Liver (tissue), 9 donors: ENCODE data around the gene COBL. TPM values are rescaled to one million over a fixed set of nuclear protein-coding genes. Genes with fewer than 3 reads are reported as not detected.

ENCODE experiments used
- DNase-seq: peaks from one replicate; pipeline ENCODE4 v3.0.0-alpha.2; 2017; ENCODE audit warnings: low spot score
- H3K27ac ChIP-seq, 2 donors: one replicate each; pipeline ENCODE4 v1.7.0; 2013; ENCODE audit warnings: inconsistent platforms in 2 of 2, low read length in 2 of 2, control low read depth in 1 of 2, low read depth in 1 of 2, mild to moderate bottlenecking in 1 of 2
- H3K27me3 ChIP-seq, 4 donors: one replicate each; pipeline versions ENCODE4 v1.6.1 to v1.7.0; 2013; ENCODE audit warnings: low read length in 3 of 4, inconsistent platforms in 1 of 4, mild to moderate bottlenecking in 1 of 4, moderate library complexity in 1 of 4; ENCODE audit not compliant: control insufficient read depth in 4 of 4, insufficient read depth in 4 of 4
- H3K36me3 ChIP-seq, 4 donors: one replicate each; pipeline versions ENCODE4 v1.6.1 to v1.7.0; 2013; ENCODE audit warnings: low read length in 3 of 4, mild to moderate bottlenecking in 3 of 4, low read depth in 1 of 4, moderate library complexity in 1 of 4; ENCODE audit not compliant: control insufficient read depth in 4 of 4, insufficient read depth in 3 of 4
- H3K4me1 ChIP-seq, 4 donors: one replicate each; pipeline versions ENCODE4 v1.6.1 to v1.7.0; 2013; ENCODE audit warnings: low read length in 3 of 4, mild to moderate bottlenecking in 3 of 4, moderate library complexity in 1 of 4; ENCODE audit not compliant: control insufficient read depth in 4 of 4, insufficient read depth in 4 of 4
- H3K4me3 ChIP-seq, 3 donors: one replicate each; pipeline versions ENCODE4 v1.6.1 to v1.7.0; 2013; ENCODE audit warnings: low read length in 3 of 3, control low read depth in 1 of 3, low read depth in 1 of 3, mild to moderate bottlenecking in 1 of 3
- H3K9ac ChIP-seq, 2 donors: one replicate each; pipeline ENCODE4 v1.7.0; 2013; ENCODE audit warnings: low read length in 2 of 2, mild to moderate bottlenecking in 2 of 2, moderate library complexity in 2 of 2, control low read depth in 1 of 2, low read depth in 1 of 2
- H3K9me3 ChIP-seq, 4 donors: one replicate each; pipeline versions ENCODE4 v1.6.1 to v1.7.0; 2013; ENCODE audit warnings: low read length in 3 of 4; ENCODE audit not compliant: control insufficient read depth in 4 of 4
- EGR1 ChIP-seq, 2 donors: IDR thresholded peaks; 2 replicates each; pipeline ENCODE4 v1.6.1; 2016 to 2018; ENCODE audit warnings: antibody characterized with exemption in 2 of 2, low read depth in 2 of 2
- FOXA1 ChIP-seq: IDR thresholded peaks from 2 replicates; pipeline ENCODE4 v1.6.1; 2016; ENCODE audit warnings: antibody characterized with exemption
- GABPA ChIP-seq, 2 donors: IDR thresholded peaks in 1 of 2; conservative IDR thresholded peaks in 1 of 2; 2 replicates each; pipeline ENCODE4 v1.6.1; 2016; ENCODE audit warnings: antibody characterized with exemption in 2 of 2, mild to moderate bottlenecking in 1 of 2, moderate library complexity in 1 of 2
- HNF4A ChIP-seq, 2 donors: conservative IDR thresholded peaks; 2 replicates each; pipeline ENCODE4 v1.6.1; 2016; ENCODE audit warnings: antibody characterized with exemption in 2 of 2, mild to moderate bottlenecking in 2 of 2
- JUND ChIP-seq, 2 donors: IDR thresholded peaks; 2 replicates each; pipeline ENCODE4 v1.6.1; 2016; ENCODE audit warnings: antibody characterized with exemption in 2 of 2
- NR2F2 ChIP-seq: IDR thresholded peaks from 2 replicates; pipeline ENCODE4 v1.6.1; 2016; ENCODE audit warnings: antibody characterized with exemption
- RAD21 ChIP-seq, 2 donors: IDR thresholded peaks; 2 replicates each; pipeline ENCODE4 v1.6.1; 2016; ENCODE audit warnings: antibody characterized with exemption in 2 of 2, mild to moderate bottlenecking in 2 of 2
- RXRA ChIP-seq, 2 donors: IDR thresholded peaks; 2 replicates each; pipeline ENCODE4 v1.6.1; 2017 to 2018; ENCODE audit warnings: antibody characterized with exemption in 2 of 2, mild to moderate bottlenecking in 1 of 2
- SP1 ChIP-seq: IDR thresholded peaks from 2 replicates; pipeline ENCODE4 v1.6.1; 2018; ENCODE audit warnings: antibody characterized with exemption, mild to moderate bottlenecking
- TAF1 ChIP-seq: conservative IDR thresholded peaks from 2 replicates; pipeline ENCODE4 v1.6.1; 2016; ENCODE audit warnings: antibody characterized with exemption, mild to moderate bottlenecking
- YY1 ChIP-seq: IDR thresholded peaks from 2 replicates; pipeline ENCODE4 v1.6.1; 2016; ENCODE audit warnings: antibody characterized with exemption, mild to moderate bottlenecking
- WGBS: extraction: QIAGEN DNeasy Blood & Tissue Kit; methylation state at CpG from one replicate; pipeline ENCODE4 v1.1.7; 2013; 5-methylcytosine and 5-hydroxymethylcytosine counted together
- polyA plus RNA-seq, 2 donors: library from polyadenylated mRNA; stranded (reverse) in 1 of 2; unstranded in 1 of 2; fragments of 200-250 nt in 1 of 2; fragments of >200 nt in 1 of 2; fragmentation: Nextera tagmentation in 1 of 2; extraction: Ambion mirVana in 1 of 2; gene quantifications; one replicate each; pipeline versions ENCODE4 v1.2.1 to v1.2.3, GENCODE V29; 2013 to 2015
- total RNA-seq, 2 donors: library from RNA; depleted of rRNA; stranded (reverse); fragments of >200 nt; gene quantifications; one replicate each; pipeline ENCODE4 v1.2.3, GENCODE V29; 2014
- TF ChIP-seq, protein P1 (sequence below): IDR thresholded peaks from 2 replicates; pipeline ENCODE4 v1.6.1; 2016; ENCODE audit warnings: antibody characterized with exemption
- TF ChIP-seq, protein P2 (sequence below): IDR thresholded peaks from 2 replicates; pipeline ENCODE4 v1.6.1; 2016; ENCODE audit warnings: antibody characterized with exemption
- TF ChIP-seq, protein P3 (sequence below): fragments of 150-350 bp; IDR thresholded peaks from 2 replicates; pipeline ENCODE4 v1.5.1; 2017; ENCODE audit warnings: improper control_type of control experiment, low read depth, low read length; ENCODE audit not compliant: missing input control
- TF ChIP-seq, protein P4 (sequence below): IDR thresholded peaks from 2 replicates; pipeline ENCODE4 v1.6.1; 2016; ENCODE audit warnings: antibody characterized with exemption
- TF ChIP-seq, protein P5 (sequence below): IDR thresholded peaks from 2 replicates; pipeline ENCODE4 v1.6.1; 2016; ENCODE audit warnings: antibody characterized with exemption, mild to moderate bottlenecking
- donor health status: healthy.
- donor health status: healthy.
- donor health status: healthy.
- donor health status: healthy.
- donor health status: healthy.

Gene COBL
- total and polyA plus RNA-seq, 4 donors, result 5.8 to 18.7 (median 10.7) TPM

DNA sequence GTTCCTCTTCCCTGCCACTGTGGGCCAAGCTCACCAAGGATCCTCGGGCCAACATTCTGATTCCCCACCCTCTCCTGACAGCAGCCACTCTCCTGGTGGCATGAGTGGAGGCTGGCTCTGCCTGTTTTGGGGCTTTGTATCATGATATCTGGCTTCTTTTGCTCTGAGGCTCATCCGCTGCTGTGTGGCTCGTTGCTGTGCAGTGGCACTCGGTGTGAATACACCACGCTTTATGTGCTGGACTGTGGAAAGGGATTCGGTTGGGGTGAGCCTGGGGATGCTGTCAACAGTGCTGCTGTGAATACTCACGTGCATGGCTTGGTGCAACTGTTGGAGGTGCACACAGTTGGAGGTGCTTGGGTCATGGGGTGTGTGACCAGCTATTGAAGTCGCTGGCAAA lies 208.5 kb downstream of the COBL start:
- no peaks in the 10 kb centered on the region for H3K4me1 ChIP-seq
- no peak overlapping the region for H3K4me3 ChIP-seq
- peaks cover 0 to 2% (median 0%) of the 10 kb centered on the region in 4 donors for H3K36me3 ChIP-seq
- no peak overlapping the region for H3K27ac ChIP-seq
- H3K9ac ChIP-seq, result no peak overlapping the region
- no peaks in the 10 kb centered on the region for H3K9me3 ChIP-seq
- no peak for DNase-seq
- no peaks in the 10 kb centered on the region for H3K27me3 ChIP-seq
- no peak for TF ChIP-seq HNF4A (conservative IDR thresholded peaks at IDR 0.05)
- no peak for TF ChIP-seq EGR1 (IDR thresholded peaks at IDR 0.05; ENCODE audit: low read depth in 2 of 2)
- no peak for TF ChIP-seq FOXA1
- TF ChIP-seq, protein P1, sequence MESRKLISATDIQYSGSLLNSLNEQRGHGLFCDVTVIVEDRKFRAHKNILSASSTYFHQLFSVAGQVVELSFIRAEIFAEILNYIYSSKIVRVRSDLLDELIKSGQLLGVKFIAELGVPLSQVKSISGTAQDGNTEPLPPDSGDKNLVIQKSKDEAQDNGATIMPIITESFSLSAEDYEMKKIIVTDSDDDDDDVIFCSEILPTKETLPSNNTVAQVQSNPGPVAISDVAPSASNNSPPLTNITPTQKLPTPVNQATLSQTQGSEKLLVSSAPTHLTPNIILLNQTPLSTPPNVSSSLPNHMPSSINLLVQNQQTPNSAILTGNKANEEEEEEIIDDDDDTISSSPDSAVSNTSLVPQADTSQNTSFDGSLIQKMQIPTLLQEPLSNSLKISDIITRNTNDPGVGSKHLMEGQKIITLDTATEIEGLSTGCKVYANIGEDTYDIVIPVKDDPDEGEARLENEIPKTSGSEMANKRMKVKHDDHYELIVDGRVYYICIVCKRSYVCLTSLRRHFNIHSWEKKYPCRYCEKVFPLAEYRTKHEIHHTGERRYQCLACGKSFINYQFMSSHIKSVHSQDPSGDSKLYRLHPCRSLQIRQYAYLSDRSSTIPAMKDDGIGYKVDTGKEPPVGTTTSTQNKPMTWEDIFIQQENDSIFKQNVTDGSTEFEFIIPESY, result no peak
- TF ChIP-seq GABPA (IDR thresholded peaks at IDR 0.05 in 1 of 2, conservative IDR thresholded peaks at IDR 0.05 in 1 of 2), result no peak
- no peak for TF ChIP-seq JUND (IDR thresholded peaks at IDR 0.05)
- no peak for TF ChIP-seq SP1
- TF ChIP-seq, protein P2, sequence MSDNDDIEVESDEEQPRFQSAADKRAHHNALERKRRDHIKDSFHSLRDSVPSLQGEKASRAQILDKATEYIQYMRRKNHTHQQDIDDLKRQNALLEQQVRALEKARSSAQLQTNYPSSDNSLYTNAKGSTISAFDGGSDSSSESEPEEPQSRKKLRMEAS, result no peak
- no peak for TF ChIP-seq RXRA (IDR thresholded peaks at IDR 0.05)
- TF ChIP-seq, protein P3, sequence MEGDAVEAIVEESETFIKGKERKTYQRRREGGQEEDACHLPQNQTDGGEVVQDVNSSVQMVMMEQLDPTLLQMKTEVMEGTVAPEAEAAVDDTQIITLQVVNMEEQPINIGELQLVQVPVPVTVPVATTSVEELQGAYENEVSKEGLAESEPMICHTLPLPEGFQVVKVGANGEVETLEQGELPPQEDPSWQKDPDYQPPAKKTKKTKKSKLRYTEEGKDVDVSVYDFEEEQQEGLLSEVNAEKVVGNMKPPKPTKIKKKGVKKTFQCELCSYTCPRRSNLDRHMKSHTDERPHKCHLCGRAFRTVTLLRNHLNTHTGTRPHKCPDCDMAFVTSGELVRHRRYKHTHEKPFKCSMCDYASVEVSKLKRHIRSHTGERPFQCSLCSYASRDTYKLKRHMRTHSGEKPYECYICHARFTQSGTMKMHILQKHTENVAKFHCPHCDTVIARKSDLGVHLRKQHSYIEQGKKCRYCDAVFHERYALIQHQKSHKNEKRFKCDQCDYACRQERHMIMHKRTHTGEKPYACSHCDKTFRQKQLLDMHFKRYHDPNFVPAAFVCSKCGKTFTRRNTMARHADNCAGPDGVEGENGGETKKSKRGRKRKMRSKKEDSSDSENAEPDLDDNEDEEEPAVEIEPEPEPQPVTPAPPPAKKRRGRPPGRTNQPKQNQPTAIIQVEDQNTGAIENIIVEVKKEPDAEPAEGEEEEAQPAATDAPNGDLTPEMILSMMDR, result no peak
- TF ChIP-seq YY1, result no peak
- WGBS, result 90% methylated on average over 8 of the region's 8 CpGs

DNA sequence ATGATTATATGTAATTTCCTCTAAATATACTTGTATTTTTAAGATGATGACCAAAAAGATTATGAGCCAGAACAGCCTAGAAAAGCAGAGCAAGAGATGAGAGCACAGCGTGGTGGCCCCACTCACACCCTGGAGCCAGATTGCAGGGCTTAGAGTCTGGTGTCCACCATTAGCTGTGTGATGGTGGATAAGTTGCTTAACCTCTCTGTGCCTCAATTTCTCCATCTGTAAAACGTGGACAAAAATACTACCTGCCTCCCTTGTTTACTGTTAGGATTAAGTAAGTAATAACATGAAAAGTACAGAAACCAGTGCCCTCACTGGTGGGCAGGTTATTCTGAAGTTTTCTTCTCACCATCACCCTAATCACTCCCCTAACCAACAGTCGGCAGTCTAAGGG lies 212.3 kb downstream of the COBL start:
- 83% methylated on average over 3 of the region's 3 CpGs for WGBS
- DNase-seq, result no peak
- TF ChIP-seq JUND (IDR thresholded peaks at IDR 0.05), result no peak
- no peaks in the 10 kb centered on the region for H3K27me3 ChIP-seq
- H3K9ac ChIP-seq, result no peak overlapping the region
- H3K9me3 ChIP-seq, result no peaks in the 10 kb centered on the region
- no peak overlapping the region for H3K27ac ChIP-seq
- no peaks in the 10 kb centered on the region for H3K4me1 ChIP-seq
- H3K36me3 ChIP-seq, result peaks cover 0 to 5% (median 0%) of the 10 kb centered on the region in 4 donors
- H3K4me3 ChIP-seq, result no peak overlapping the region

DNA sequence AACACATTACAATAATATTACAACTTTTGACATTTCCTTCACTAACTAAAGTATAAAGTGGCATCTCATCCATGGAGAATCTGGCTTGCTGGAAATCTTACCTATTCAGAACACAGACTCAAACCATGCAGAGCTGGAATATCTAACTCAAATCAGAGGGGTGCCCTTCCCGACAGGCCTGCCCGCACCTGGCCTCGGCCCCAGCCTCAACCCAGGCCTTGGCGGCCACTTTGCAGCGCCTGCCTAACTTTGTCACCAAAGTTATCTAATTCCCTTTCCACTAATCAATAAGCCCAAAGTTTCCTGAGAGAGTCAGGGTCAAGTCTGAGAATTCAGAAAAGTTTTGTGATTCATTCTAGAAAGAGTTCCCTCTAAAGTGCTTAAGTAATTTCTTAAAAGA lies 212.9 kb downstream of the COBL start:
- Histone ChIP-seq H3K36me3 (peaks cover 0 to 4% (median 0%) of the 10 kb centered on the region in 4 donors), H3K4me3 (no peak overlapping the region), H3K9me3 (no peaks in the 10 kb centered on the region), H3K27me3 (no peaks in the 10 kb centered on the region), H3K27ac (no peak overlapping the region), H3K9ac (no peak overlapping the region), H3K4me1 (no peaks in the 10 kb centered on the region)
- DNase-seq, result no peak
- no peak for TF ChIP-seq JUND (IDR thresholded peaks at IDR 0.05)
- TF ChIP-seq, protein P1, result no peak
- no peak for TF ChIP-seq FOXA1
- TF ChIP-seq, protein P4, sequence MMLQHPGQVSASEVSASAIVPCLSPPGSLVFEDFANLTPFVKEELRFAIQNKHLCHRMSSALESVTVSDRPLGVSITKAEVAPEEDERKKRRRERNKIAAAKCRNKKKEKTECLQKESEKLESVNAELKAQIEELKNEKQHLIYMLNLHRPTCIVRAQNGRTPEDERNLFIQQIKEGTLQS, result no peak
- no peak for TF ChIP-seq TAF1
- TF ChIP-seq RAD21 (IDR thresholded peaks at IDR 0.05), result no peak
- TF ChIP-seq EGR1 (IDR thresholded peaks at IDR 0.05; ENCODE audit: low read depth in 2 of 2), result no peak
- TF ChIP-seq HNF4A (conservative IDR thresholded peaks at IDR 0.05), result no peak
- no peak for TF ChIP-seq SP1
- TF ChIP-seq NR2F2, result no peak
- TF ChIP-seq, protein P2, result no peak
- TF ChIP-seq GABPA (IDR thresholded peaks at IDR 0.05 in 1 of 2, conservative IDR thresholded peaks at IDR 0.05 in 1 of 2), result no peak
- TF ChIP-seq, protein P5, sequence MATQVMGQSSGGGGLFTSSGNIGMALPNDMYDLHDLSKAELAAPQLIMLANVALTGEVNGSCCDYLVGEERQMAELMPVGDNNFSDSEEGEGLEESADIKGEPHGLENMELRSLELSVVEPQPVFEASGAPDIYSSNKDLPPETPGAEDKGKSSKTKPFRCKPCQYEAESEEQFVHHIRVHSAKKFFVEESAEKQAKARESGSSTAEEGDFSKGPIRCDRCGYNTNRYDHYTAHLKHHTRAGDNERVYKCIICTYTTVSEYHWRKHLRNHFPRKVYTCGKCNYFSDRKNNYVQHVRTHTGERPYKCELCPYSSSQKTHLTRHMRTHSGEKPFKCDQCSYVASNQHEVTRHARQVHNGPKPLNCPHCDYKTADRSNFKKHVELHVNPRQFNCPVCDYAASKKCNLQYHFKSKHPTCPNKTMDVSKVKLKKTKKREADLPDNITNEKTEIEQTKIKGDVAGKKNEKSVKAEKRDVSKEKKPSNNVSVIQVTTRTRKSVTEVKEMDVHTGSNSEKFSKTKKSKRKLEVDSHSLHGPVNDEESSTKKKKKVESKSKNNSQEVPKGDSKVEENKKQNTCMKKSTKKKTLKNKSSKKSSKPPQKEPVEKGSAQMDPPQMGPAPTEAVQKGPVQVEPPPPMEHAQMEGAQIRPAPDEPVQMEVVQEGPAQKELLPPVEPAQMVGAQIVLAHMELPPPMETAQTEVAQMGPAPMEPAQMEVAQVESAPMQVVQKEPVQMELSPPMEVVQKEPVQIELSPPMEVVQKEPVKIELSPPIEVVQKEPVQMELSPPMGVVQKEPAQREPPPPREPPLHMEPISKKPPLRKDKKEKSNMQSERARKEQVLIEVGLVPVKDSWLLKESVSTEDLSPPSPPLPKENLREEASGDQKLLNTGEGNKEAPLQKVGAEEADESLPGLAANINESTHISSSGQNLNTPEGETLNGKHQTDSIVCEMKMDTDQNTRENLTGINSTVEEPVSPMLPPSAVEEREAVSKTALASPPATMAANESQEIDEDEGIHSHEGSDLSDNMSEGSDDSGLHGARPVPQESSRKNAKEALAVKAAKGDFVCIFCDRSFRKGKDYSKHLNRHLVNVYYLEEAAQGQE, result no peak
- no peak for TF ChIP-seq RXRA (IDR thresholded peaks at IDR 0.05)
- no peak for TF ChIP-seq YY1
- 93% methylated on average over 5 of the region's 5 CpGs for WGBS
